B cell (primary cell): ENCODE data around the gene ATG7. TPM values are rescaled to one million over a fixed set of nuclear protein-coding genes. Genes with fewer than 3 reads are reported as not detected.

Source experiments
- ATAC-seq: fragments of 200-7000 bp; cut with Tn5 transposase; one replicate; pipeline ENCODE4 v1.10.0; 2021; ENCODE audit warnings: low read depth, mild to moderate bottlenecking, moderate number of reproducible peaks, moderate library complexity
- CTCF ChIA-PET: fragments of 350-600 bp; sonication (Branson Sonifier 250); formaldehyde crosslinking; loops from one replicate; lab custom pipeline; 2021; ENCODE audit warnings: antibody characterized with exemption, inconsistent platforms; lab: Charles Lee
- POLR2A ChIA-PET: fragments of 350-600 bp; sonication (Branson Sonifier 250); formaldehyde crosslinking; loops from one replicate; lab custom pipeline; 2021; ENCODE audit warnings: antibody characterized with exemption; lab: Charles Lee
- DNase-seq: peaks from one replicate; pipeline ENCODE4 v3.0.0; 2013
- H2AFZ ChIP-seq: 2 replicates; pipeline ENCODE4 v1.6.1; 2012; ENCODE audit warnings: mild to moderate bottlenecking, low read depth, low read length; ENCODE audit not compliant: insufficient read depth, poor library complexity, severe bottlenecking
- H3K27ac ChIP-seq, 2 donors: 1 replicate in 1 of 2; 2 replicates in 1 of 2; pipeline ENCODE4 v1.5.1; 2012 to 2013; ENCODE audit warnings: low read length in 2 of 2, mild to moderate bottlenecking in 2 of 2, moderate library complexity in 1 of 2
- H3K27me3 ChIP-seq, 4 experiments: fragments of 200-600 bp in 1 of 4; sonication (generic) in 1 of 4; replicated peaks in 1 of 4; 1 replicate in 2 of 4; 2 replicates in 2 of 4; pipeline versions ENCODE4 v1.6.1 to v1.7.0; 2013 to 2016; ENCODE audit warnings: low read length in 3 of 4, mild to moderate bottlenecking in 2 of 4, mixed read lengths in 1 of 4, moderate library complexity in 1 of 4; ENCODE audit not compliant: insufficient read depth in 4 of 4, control insufficient read depth in 3 of 4; ENCODE audit errors: control extremely low read depth in 1 of 4
- H3K36me3 ChIP-seq, 2 experiments: replicated peaks in 1 of 2; 1 replicate in 1 of 2; 2 replicates in 1 of 2; pipeline versions ENCODE4 v1.6.1 to v1.7.1; 2013; ENCODE audit warnings: low read length in 1 of 2; ENCODE audit not compliant: insufficient read depth in 2 of 2, control insufficient read depth in 1 of 2; ENCODE audit errors: control extremely low read depth in 1 of 2, extremely low read depth in 1 of 2
- H3K4me1 ChIP-seq, 2 donors: fragments of 200-600 bp in 1 of 2; sonication (generic) in 1 of 2; 1 replicate in 1 of 2; 2 replicates in 1 of 2; pipeline versions ENCODE4 v1.5.1 to v1.6.1; 2013 to 2017; ENCODE audit warnings: low read length in 2 of 2; ENCODE audit not compliant: control insufficient read depth in 2 of 2, insufficient read depth in 2 of 2
- H3K4me2 ChIP-seq: replicated peaks from 2 replicates; pipeline ENCODE3; 2012; ENCODE audit warnings: mild to moderate bottlenecking, low read depth, low read length; ENCODE audit not compliant: poor library complexity, severe bottlenecking
- H3K4me3 ChIP-seq, 5 experiments: fragments of 200-600 bp in 1 of 5; sonication (generic) in 1 of 5; 1 replicate in 3 of 5; 2 replicates in 2 of 5; pipeline versions ENCODE4 v1.5.1 to v1.7.0; 2011 to 2016; ENCODE audit warnings: low read length in 4 of 5, mild to moderate bottlenecking in 4 of 5, low read depth in 2 of 5, control low read depth in 1 of 5, moderate library complexity in 1 of 5; ENCODE audit not compliant: insufficient read depth in 1 of 5; ENCODE audit errors: control extremely low read depth in 1 of 5, extremely low read depth in 1 of 5
- H3K79me2 ChIP-seq: fragments of 200-600 bp; sonication (generic); one replicate; pipeline ENCODE4 v1.6.0; 2016; ENCODE audit warnings: low read length; ENCODE audit not compliant: control insufficient read depth, insufficient read depth
- H3K9ac ChIP-seq: fragments of 200-600 bp; sonication (generic); 2 replicates; pipeline ENCODE4 v1.6.1; 2017; ENCODE audit warnings: mild to moderate bottlenecking, low read length, moderate library complexity
- H3K9me3 ChIP-seq, 3 donors: one replicate each; pipeline versions ENCODE4 v1.6.1 to v1.7.1; 2013; ENCODE audit warnings: low read length in 2 of 3; ENCODE audit not compliant: control insufficient read depth in 2 of 3, insufficient read depth in 1 of 3; ENCODE audit errors: control extremely low read depth in 1 of 3
- H4K20me1 ChIP-seq: 2 replicates; pipeline ENCODE4 v1.6.0; 2012; ENCODE audit warnings: mild to moderate bottlenecking, low read length; ENCODE audit not compliant: insufficient read depth, control insufficient read depth, poor library complexity, severe bottlenecking
- H3K27ac Mint-ChIP-seq: one replicate; pipeline ENCODE4 v1.8.0; 2021; ENCODE audit warnings: mixed read lengths
- H3K27me3 Mint-ChIP-seq: one replicate; pipeline ENCODE4 v1.8.0; 2021; ENCODE audit warnings: mixed read lengths
- H3K4me1 Mint-ChIP-seq: one replicate; pipeline ENCODE4 v1.8.0; 2021; ENCODE audit warnings: mixed read lengths
- H3K4me3 Mint-ChIP-seq: one replicate; pipeline ENCODE4 v1.8.0; 2021; ENCODE audit warnings: mixed read lengths
- H3K9me3 Mint-ChIP-seq: one replicate; pipeline ENCODE4 v1.8.0; 2022; ENCODE audit warnings: mixed read lengths; ENCODE audit not compliant: insufficient read depth
- CTCF ChIP-seq: fragments of 200-600 bp; IDR thresholded peaks from one replicate; pipeline ENCODE4 v1.8.0; 2022; ENCODE audit warnings: antibody characterized with exemption, mild to moderate bottlenecking
- EZH2 ChIP-seq: IDR thresholded peaks from 2 replicates; pipeline ENCODE4 v1.6.1; 2012; ENCODE audit warnings: borderline replicate concordance, low read depth, mild to moderate bottlenecking, moderate library complexity, low read length; ENCODE audit not compliant: insufficient read depth, poor library complexity, severe bottlenecking
- WGBS: methylation state at CpG from one replicate; pipeline ENCODE4 v1.1.5; 2013; ENCODE audit warnings: missing lambda C conversion rate; ENCODE audit not compliant: insufficient coverage; 5-methylcytosine and 5-hydroxymethylcytosine counted together
- intact Hi-C: fragments of 100-400 bp; cut with micrococcal nuclease; formaldehyde crosslinking; loops from one replicate; pipeline ENCODE4 v1.10.0; 2022
- polyA plus RNA-seq: library from polyadenylated mRNA; depleted of rRNA; stranded (reverse); fragments of >200 nt; gene quantifications from 2 replicates; pipeline ENCODE4 v1.2.3, GENCODE V29; 2012
- total RNA-seq, 2 donors: library from RNA; stranded (reverse); fragments of 120-200 nt in 1 of 2; gene quantifications; 1 replicate in 1 of 2; 2 replicates in 1 of 2; pipeline versions ENCODE4 v1.2.3 to v1.2.4, GENCODE V29; 2013 to 2022

ATG7 gene
- total and polyA plus RNA-seq, 2 donors (not counting 1 experiment from before 2014, with no cell fraction given) = 13.9 to 66.4 TPM

- no peaks in the 10 kb centered on the region for H4K20me1 ChIP-seq
- CTCF ChIA-PET = no interaction called here
- POLR2A ChIA-PET = no interaction called here
- whole genome bisulfite sequencing = no CpG with 5 or more reads among the region's 6 CpGs
- H3K27me3 ChIP-seq = no peaks in the 10 kb centered on the region
- DNase-seq (no peak), ATAC-seq (no peak)
- no peak overlapping the region for H3K27ac ChIP-seq
- Mint-ChIP-seq H3K27me3 (no peaks in the 10 kb centered on the region), H3K4me3 (no peak overlapping the region), H3K9me3 (no peaks in the 10 kb centered on the region), H3K27ac (no peak overlapping the region), H3K4me1 (no peaks in the 10 kb centered on the region)
- H2AFZ ChIP-seq = no peak overlapping the region
- H3K9me3 ChIP-seq = no peaks in the 10 kb centered on the region
- no peak overlapping the region for H3K9ac ChIP-seq
- TF ChIP-seq CTCF (no peak), EZH2 (no peak)
- H3K4me2 ChIP-seq = no peak overlapping the region
- H3K4me1 ChIP-seq = no peaks in the 10 kb centered on the region
- H3K79me2 ChIP-seq = no peaks in the 10 kb centered on the region
- peaks cover 3 to 10% of the 10 kb centered on the region in 2 experiments for H3K36me3 ChIP-seq
- intact Hi-C loops = no loop called here
- H3K4me3 ChIP-seq = no peak overlapping the region
These were observed 158.0 kb downstream of the ATG7 start for GRCh38 chr3:11430207-11430606.

GRCh38 chr3:11430624-11431023, 158.4 kb downstream of the ATG7 start:
- 100% methylated on average over 2 of the region's 2 CpGs for WGBS
- DNase-seq = no peak

More at GRCh38 chr3:11430624-11431023, 158.4 kb downstream of the ATG7 start:
- no peak overlapping the region for H3K9ac ChIP-seq
- H3K4me3 Mint-ChIP-seq = no peak overlapping the region
- no peak overlapping the region for H3K4me2 ChIP-seq
- no peak overlapping the region for H3K4me3 ChIP-seq
- H3K9me3 Mint-ChIP-seq = no peaks in the 10 kb centered on the region
- H3K9me3 ChIP-seq = no peaks in the 10 kb centered on the region
- TF ChIP-seq EZH2 = no peak
- no peak for TF ChIP-seq CTCF
- H3K4me1 ChIP-seq = no peaks in the 10 kb centered on the region
- no peak for ATAC-seq
- H3K36me3 ChIP-seq = peaks cover 3 to 10% of the 10 kb centered on the region in 2 experiments
- no peaks in the 10 kb centered on the region for H3K79me2 ChIP-seq
- no peaks in the 10 kb centered on the region for H3K27me3 Mint-ChIP-seq
- no peaks in the 10 kb centered on the region for H4K20me1 ChIP-seq
- H2AFZ ChIP-seq = no peak overlapping the region
- CTCF ChIA-PET = no interaction called here
- intact Hi-C loops = no loop called here
- no peak overlapping the region for H3K27ac Mint-ChIP-seq
- POLR2A ChIA-PET = no interaction called here
- H3K4me1 Mint-ChIP-seq = no peaks in the 10 kb centered on the region
- H3K27me3 ChIP-seq = no peaks in the 10 kb centered on the region
- H3K27ac ChIP-seq = no peak overlapping the region
